ENCODE measurements around the gene ST7L. TPM values are rescaled to one million over a fixed set of nuclear protein-coding genes. Genes with fewer than 3 reads are reported as not detected.
A peak's percentile ranks its signal among the peaks of the same experiment; 100 is the strongest.

Gene ST7L
- total RNA-seq, 3 donors from 2014 or later (not counting 1 experiment from before 2014, with no cell fraction given) = 23.5 to 32.3 (median 30.1) TPM

- peaks cover 0 to 8% of the 10 kb centered on the region in 2 donors for H3K4me1 Mint-ChIP-seq
- no peaks in the 10 kb centered on the region for H3K9me3 Mint-ChIP-seq
- under 1% methylated on average over 13 of the region's 15 CpGs for WGBS (ENCODE audit: insufficient coverage)
- Histone ChIP-seq H3K4me1 (ENCODE audit: control insufficient read depth, insufficient read depth, low read length) (peaks cover 16% of the 10 kb centered on the region), H3K27me3 (ENCODE audit: control insufficient read depth, insufficient read depth, low read length) (peaks cover 15% of the 10 kb centered on the region), H3K27ac (ENCODE audit: low read length) (no peak overlapping the region), H3K4me3 (ENCODE audit: low read length) (peak overlapping the region; percentile 42), H3K9me3 (ENCODE audit: control insufficient read depth, insufficient read depth, low read length) (no peaks in the 10 kb centered on the region), H3K36me3 (ENCODE audit: control insufficient read depth, insufficient read depth, low read length) (no peaks in the 10 kb centered on the region)
- H3K4me3 Mint-ChIP-seq = peak overlapping the region; percentile 89
- peaks cover 36 to 49% of the 10 kb centered on the region in 2 donors for H3K27me3 Mint-ChIP-seq (ENCODE audit: low read depth in 2 of 2)
- TF ChIP-seq, protein P1, sequence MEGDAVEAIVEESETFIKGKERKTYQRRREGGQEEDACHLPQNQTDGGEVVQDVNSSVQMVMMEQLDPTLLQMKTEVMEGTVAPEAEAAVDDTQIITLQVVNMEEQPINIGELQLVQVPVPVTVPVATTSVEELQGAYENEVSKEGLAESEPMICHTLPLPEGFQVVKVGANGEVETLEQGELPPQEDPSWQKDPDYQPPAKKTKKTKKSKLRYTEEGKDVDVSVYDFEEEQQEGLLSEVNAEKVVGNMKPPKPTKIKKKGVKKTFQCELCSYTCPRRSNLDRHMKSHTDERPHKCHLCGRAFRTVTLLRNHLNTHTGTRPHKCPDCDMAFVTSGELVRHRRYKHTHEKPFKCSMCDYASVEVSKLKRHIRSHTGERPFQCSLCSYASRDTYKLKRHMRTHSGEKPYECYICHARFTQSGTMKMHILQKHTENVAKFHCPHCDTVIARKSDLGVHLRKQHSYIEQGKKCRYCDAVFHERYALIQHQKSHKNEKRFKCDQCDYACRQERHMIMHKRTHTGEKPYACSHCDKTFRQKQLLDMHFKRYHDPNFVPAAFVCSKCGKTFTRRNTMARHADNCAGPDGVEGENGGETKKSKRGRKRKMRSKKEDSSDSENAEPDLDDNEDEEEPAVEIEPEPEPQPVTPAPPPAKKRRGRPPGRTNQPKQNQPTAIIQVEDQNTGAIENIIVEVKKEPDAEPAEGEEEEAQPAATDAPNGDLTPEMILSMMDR (IDR thresholded peaks at IDR 0.05) = no peak
- ATAC-seq (peak in 2 of 3 donors; percentile 17 to 28), DNase-seq (peak in 1 of 2 donors; percentile 46)
- intact Hi-C loops (cut with micrococcal nuclease) = loop anchor here (10.0 kb wide), 1 partner anchor 297 kb away; no protein-coding TSS in a partner anchor
- H3K27ac Mint-ChIP-seq = peak overlapping the region in 1 of 2 donors; percentile 29
- no peaks in the 10 kb centered on the region for H3K36me3 Mint-ChIP-seq
These were observed 111.0 kb downstream of the ST7L start for GRCh38 chr1:112507921-112508277.

GRCh38 chr1:112507336-112507735 lies 111.6 kb downstream of the ST7L start:
- Mint-ChIP-seq H3K36me3 (no peaks in the 10 kb centered on the region), H3K9me3 (no peaks in the 10 kb centered on the region), H3K4me1 (peaks cover 0 to 8% of the 10 kb centered on the region in 2 donors), H3K27me3 (ENCODE audit: low read depth in 2 of 2) (peaks cover 42 to 54% of the 10 kb centered on the region in 2 donors), H3K27ac (no peak overlapping the region), H3K4me3 (peak overlapping the region; percentile 89)
- peaks cover 20% of the 10 kb centered on the region for H3K27me3 ChIP-seq (ENCODE audit: control insufficient read depth, insufficient read depth, low read length)
- WGBS (ENCODE audit: insufficient coverage) = 93% methylated on average over 4 of the region's 9 CpGs
- DNase-seq (no peak), ATAC-seq (no peak)
- intact Hi-C loops (cut with micrococcal nuclease) = loop anchor here (10.0 kb wide), 1 partner anchor 297 kb away; no protein-coding TSS in a partner anchor
- no peak overlapping the region for H3K27ac ChIP-seq (ENCODE audit: low read length)
- peaks cover 16% of the 10 kb centered on the region for H3K4me1 ChIP-seq (ENCODE audit: control insufficient read depth, insufficient read depth, low read length)
- no peaks in the 10 kb centered on the region for H3K9me3 ChIP-seq (ENCODE audit: control insufficient read depth, insufficient read depth, low read length)
- TF ChIP-seq, protein P1 (IDR thresholded peaks at IDR 0.05) = no peak
- no peak overlapping the region for H3K4me3 ChIP-seq (ENCODE audit: low read length)
- no peaks in the 10 kb centered on the region for H3K36me3 ChIP-seq (ENCODE audit: control insufficient read depth, insufficient read depth, low read length)

DNA sequence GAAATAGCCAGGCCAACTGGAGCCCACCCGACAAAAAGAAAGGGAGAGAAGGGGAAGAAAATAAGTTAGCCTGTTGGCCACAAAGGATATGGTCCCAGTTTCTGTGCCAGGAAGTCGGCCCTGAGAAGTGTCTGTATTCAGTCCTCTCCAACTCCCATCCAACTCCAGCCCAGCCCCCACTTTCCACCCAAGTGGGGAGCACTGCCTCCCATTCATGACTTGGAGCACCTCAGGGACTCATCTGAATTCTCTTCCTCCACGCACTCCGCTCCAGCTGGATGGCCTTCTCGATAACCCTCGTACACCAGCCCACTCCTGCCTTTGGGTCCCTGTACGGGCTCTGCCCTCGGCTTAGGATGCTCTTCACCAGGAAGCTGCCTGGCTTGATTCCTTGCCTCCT lies 112.2 kb downstream of the ST7L start:
- no peaks in the 10 kb centered on the region for H3K9me3 Mint-ChIP-seq
- Histone ChIP-seq H3K9me3 (ENCODE audit: control insufficient read depth, insufficient read depth, low read length) (no peaks in the 10 kb centered on the region), H3K27me3 (ENCODE audit: control insufficient read depth, insufficient read depth, low read length) (peaks cover 24% of the 10 kb centered on the region), H3K36me3 (ENCODE audit: control insufficient read depth, insufficient read depth, low read length) (no peaks in the 10 kb centered on the region), H3K4me3 (ENCODE audit: low read length) (no peak overlapping the region), H3K27ac (ENCODE audit: low read length) (no peak overlapping the region), H3K4me1 (ENCODE audit: control insufficient read depth, insufficient read depth, low read length) (peaks cover 22% of the 10 kb centered on the region)
- peaks cover 0 to 8% of the 10 kb centered on the region in 2 donors for H3K4me1 Mint-ChIP-seq
- no peaks in the 10 kb centered on the region for H3K36me3 Mint-ChIP-seq
- peak overlapping the region; percentile 89 for H3K4me3 Mint-ChIP-seq
- 97% methylated on average over 8 of the region's 8 CpGs for WGBS (ENCODE audit: insufficient coverage)
- no peak for ATAC-seq
- TF ChIP-seq, protein P1 (IDR thresholded peaks at IDR 0.05) = no peak
- H3K27me3 Mint-ChIP-seq (ENCODE audit: low read depth in 2 of 2) = peaks cover 44 to 50% of the 10 kb centered on the region in 2 donors
- DNase-seq = no peak
- H3K27ac Mint-ChIP-seq = no peak overlapping the region
- intact Hi-C loops (cut with micrococcal nuclease) = loop anchor here (10.0 kb wide), 1 partner anchor 298 kb away; no protein-coding TSS in a partner anchor

DNA sequence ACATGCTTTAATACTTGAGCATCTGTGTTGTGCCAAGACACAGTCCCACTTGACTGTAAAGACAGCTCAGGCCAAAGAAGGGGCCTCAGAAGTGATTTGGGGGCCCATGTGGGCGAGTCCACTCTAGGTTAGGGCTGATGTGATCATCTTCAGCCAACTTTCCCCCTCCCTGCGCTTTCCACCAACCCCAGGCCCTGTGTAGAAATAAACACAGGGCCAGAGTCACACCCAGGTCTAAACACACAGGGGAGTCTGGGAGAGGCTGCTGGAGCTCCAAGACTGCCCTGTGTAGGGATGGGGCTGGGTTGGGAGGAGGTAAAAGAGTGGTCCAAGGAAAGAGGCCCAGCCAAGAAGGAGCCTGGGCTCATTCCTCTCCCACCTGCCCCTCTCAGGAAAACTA lies 112.6 kb downstream of the ST7L start:
- Histone ChIP-seq H3K27ac (ENCODE audit: low read length) (no peak overlapping the region), H3K9me3 (ENCODE audit: control insufficient read depth, insufficient read depth, low read length) (no peaks in the 10 kb centered on the region), H3K4me1 (ENCODE audit: control insufficient read depth, insufficient read depth, low read length) (peaks cover 24% of the 10 kb centered on the region), H3K27me3 (ENCODE audit: control insufficient read depth, insufficient read depth, low read length) (peaks cover 28% of the 10 kb centered on the region), H3K4me3 (ENCODE audit: low read length) (no peak overlapping the region), H3K36me3 (ENCODE audit: control insufficient read depth, insufficient read depth, low read length) (no peaks in the 10 kb centered on the region)
- WGBS (ENCODE audit: insufficient coverage) = 50% methylated on average over 1 of the region's 2 CpGs
- Mint-ChIP-seq H3K27me3 (ENCODE audit: low read depth in 2 of 2) (peaks cover 46 to 51% of the 10 kb centered on the region in 2 donors), H3K36me3 (no peaks in the 10 kb centered on the region), H3K4me1 (peaks cover 0 to 8% of the 10 kb centered on the region in 2 donors), H3K27ac (no peak overlapping the region), H3K9me3 (no peaks in the 10 kb centered on the region), H3K4me3 (no peak overlapping the region)
- no peak for DNase-seq
- intact Hi-C loops (cut with micrococcal nuclease) = loop anchor here (10.0 kb wide), 1 partner anchor 298 kb away; no protein-coding TSS in a partner anchor
- TF ChIP-seq, protein P1 (IDR thresholded peaks at IDR 0.05) = no peak
- ATAC-seq = no peak

Data from natural killer cell (primary cell).